Left ventricle myocardium superior (tissue), 1 donor: Measurements from ENCODE around the gene CLDN9. TPM values are rescaled to one million over a fixed set of nuclear protein-coding genes. Genes with fewer than 3 reads are reported as not detected.
A peak's percentile ranks its signal among the peaks of the same experiment; 100 is the strongest.

Source experiments
- ATAC-seq: fragments of 200-7000 bp; cut with Tn5 transposase; one replicate; pipeline ENCODE4 v1.9.1; 2020; ENCODE audit warnings: mild to moderate bottlenecking, moderate library complexity
- DNase-seq: peaks from one replicate; pipeline ENCODE4 v3.0.0-alpha.2; 2020
- intact Hi-C: fragments of 100-400 bp; cut with micrococcal nuclease; formaldehyde crosslinking; loops from one replicate; pipeline ENCODE4 v1.11.0; 2022
- total RNA-seq: library from RNA; stranded (reverse); fragmentation: NEBNext Ultra II Directional; extraction: Animal tissue kit (Norgen Biotek cat#: 25700); gene quantifications from one replicate; pipeline ENCODE4 v1.2.1, GENCODE V29; 2021
- donor health status: DM: no; HTN: yes; CAD: no; lungs with severe emphysema.

The CLDN9 gene
- total RNA-seq, 1 donor from 2014 or later, result 1.2 TPM

DNA sequence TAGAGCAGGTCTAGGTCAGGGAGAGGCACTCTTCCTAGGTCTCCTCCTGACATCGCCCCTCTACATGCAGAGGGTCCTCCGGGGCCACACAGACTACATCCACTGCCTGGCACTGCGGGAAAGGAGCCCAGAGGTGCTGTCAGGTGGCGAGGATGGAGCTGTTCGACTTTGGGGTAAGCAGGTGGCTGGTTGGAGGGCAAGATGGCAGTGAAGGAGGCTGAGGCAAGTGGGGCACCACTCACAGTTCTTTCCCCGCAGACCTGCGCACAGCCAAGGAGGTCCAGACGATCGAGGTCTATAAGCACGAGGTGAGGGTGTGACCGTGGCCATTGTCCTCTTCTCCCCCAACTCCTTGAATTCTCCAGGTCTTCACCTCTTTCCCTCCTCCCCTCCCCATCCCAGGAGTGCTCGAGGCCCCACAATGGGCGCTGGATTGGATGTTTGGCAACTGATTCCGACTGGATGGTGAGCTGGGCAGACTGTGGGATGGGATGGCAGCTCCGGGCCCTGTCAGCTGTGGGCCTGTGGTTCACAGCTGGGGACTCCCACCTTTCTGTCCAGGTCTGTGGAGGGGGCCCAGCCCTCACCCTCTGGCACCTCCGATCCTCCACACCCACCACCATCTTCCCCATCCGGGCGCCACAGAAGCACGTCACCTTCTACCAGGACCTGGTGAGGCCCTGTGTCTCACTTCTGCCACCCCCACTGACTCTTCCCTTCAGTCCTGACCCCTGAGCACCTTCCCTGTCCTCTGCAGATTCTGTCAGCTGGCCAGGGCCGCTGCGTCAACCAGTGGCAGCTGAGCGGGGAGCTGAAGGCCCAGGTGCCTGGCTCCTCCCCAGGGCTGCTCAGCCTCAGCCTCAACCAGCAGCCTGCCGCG, 14.1 kb downstream of the CLDN9 start:
- ATAC-seq (no peak), DNase-seq (peak; percentile 13)
- intact Hi-C loops, result no loop called here

DNA sequence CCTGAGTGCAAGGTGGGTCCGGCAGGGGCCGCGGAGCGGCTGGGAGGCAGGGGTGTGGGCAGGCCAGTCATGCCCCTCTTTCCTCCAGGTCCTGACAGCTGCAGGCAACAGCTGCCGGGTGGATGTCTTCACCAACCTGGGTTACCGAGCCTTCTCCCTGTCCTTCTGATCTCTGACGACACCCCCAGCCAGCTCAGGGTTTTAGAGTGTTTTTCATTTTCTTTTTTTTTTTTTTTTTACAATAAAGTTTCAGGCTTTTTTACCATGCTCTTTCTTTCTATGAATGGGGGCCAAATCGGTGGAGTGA, 14.7 kb downstream of the CLDN9 start:
- intact Hi-C loops, result no loop called here
- ATAC-seq (no peak), DNase-seq (peak; percentile 25)

DNA sequence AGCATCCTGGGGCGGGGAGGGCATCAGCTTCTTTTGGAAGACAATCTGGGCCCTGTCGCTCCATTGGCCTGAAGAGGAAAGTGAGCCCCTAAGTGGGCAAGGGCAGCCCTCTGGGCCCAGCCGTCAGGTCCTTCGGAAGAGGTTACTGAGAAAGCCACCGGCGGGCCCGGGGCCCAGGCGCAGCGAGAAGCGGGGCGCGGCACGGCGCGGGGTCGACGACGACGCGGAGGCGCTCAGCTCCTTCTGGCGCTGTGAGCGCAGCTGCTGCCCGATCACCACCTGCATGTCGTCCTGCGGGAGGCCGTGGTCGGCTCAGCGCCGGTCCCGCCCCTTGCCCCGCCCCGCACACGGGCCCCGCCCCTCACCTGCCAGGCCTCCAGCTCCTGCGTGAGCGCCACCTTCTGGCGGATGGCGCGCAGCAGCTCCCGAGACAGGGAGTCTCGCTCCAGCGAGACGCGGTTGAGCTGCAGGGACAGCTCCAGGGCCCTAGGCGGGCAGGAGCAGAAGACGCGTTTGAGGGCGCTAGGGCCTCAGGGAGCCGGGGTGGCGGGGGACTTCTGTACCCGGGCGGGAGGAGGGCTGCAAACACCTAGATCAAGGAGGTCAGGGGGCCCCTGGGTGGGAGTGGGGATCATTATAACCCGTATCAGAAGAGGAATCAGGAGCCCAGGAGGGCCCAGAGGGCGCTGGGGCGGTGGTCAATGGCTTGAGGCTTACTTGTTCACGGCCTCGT, 15.4 kb downstream of the CLDN9 start:
- intact Hi-C loops, result no loop called here
- ATAC-seq (peak; percentile 41), DNase-seq (peak; percentile 92)

DNA sequence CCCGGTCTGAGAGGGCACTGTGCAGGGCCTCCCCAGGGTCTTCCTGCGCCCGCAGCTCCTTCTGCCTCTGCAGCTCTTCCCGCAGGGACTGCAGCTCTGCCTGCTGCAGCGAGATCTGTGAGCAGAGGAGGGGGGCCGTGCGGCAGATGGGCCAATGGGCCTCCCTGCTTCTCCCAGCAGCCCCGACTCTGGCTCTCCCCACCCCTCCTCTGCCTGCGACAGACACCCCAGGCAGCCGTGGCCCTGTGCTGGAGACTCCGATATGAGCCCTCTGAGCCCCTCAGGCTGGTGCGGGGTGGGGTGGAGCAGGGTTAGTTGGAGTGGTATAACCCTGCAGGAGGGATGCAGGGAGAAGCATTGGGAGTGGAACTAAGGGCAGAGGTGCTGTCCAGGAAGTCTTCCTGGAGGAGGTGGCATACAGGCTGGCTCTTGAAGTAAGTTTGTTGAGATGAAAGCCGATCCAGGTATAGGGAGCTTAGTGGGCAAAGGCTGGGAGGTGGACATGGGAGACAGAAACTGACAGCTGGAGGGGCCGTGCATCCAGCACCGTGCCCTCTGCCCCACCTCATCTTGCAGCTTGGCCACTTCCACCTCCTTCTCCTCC, 16.1 kb downstream of the CLDN9 start:
- ATAC-seq (no peak), DNase-seq (no peak)
- intact Hi-C loops, result no loop called here

DNA sequence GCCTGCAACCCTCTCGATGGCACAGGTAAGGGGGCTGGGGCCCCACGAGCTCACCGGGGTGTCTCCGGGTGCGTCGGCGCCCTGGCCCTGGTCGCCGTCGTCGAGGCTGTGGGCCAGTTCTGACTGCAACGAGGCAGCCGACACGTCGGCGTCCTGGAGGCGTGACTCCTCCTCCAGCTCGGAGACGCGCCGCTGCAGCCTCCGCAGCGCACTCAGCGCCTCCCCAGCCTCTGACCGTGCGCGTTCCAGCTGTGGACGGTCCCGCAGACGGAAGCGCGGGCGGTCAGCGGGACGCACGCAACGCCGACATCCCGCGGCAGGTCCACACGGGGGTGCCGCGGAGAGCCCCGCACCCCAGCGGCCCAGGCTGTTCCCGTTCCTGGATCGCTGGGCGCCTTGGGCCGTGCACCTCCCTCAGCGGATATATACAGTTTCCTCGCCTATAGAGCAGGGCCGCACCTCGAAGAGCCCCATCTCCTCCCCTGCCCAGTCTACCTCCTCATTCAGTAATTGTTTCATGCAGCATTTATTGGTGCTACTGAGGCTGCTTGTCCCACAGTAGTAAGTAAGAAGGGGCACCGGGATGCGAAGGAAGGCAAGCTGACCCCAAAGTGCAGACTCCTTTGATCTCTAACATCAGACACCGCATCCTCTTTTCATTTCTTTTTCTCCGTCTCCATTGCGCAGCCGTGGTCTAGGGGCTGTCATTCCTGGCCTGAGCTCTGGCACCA, 16.9 kb downstream of the CLDN9 start:
- no peak for DNase-seq
- intact Hi-C loops, result no loop called here
- ATAC-seq, result no peak

DNA sequence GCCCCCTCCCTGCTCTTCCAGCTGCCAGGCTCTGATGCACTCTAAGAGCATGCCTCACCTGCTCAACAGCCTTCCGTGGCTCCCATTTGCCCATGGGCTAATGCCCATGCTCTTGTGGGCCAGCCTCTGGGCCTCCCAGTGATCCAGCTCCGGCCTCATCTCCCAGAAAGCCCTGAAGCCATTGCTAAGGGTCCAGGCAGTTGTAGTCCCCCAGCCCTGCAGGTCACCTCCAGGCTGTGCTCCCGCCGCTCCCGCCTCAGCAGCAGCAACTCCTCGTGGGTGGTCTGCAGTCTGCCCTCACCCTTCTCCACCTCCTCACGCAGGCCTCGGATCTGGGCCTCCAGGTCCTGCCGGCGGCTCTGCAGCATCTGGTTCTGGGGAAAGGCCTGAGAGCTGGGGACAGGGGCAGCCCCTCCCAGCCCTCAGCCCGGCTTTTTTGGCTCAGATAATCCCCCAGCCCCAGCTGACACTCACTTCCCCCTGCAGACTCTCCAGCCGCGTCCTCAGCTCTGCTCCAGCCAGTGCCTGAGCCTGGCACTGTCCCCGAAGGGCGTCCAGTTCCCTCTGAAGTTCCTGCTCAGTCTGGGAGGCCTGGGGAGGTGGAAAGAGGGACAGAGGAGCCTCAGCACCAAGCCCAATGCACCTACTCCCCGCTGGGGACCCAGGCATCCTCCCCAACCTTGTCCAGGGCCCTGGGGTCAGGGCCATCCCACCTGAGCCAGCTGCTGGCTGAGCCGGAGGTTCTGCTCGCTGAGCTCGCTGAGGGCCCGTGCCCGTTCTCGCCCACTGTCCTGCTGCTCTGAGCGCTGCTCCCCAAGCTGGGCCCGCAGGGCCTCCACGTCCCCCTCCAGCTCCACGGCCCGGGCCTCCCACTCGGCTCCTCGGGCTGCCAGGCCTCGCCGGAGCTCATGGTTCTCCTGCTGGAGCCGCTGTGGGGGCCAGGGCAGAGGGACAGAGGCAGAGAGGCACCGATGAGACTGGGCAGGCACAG, 17.8 kb downstream of the CLDN9 start:
- no peak for DNase-seq
- ATAC-seq, result no peak
- intact Hi-C loops, result no loop called here

DNA sequence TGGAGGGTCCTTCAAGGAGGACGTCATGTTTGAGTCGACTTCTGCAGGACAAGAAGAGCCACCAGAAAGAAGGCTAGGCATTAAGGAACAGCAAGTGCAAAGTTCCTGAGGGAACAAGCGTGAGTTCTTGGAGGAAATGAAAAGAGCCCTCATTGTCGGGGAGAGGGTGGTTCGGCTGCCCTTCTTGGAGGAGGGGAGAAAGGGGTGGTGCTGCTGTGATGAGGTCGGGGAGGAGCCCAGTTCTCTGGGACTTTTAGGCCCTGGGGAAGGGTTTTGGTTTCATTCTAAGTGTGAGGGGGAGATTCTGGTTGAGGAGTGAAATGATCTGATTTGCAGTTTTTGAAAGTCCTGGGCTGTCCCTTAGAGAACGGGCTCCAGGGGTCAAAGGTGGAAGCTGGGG, 19.9 kb downstream of the CLDN9 start:
- ATAC-seq (no peak), DNase-seq (no peak)
- intact Hi-C loops, result no loop called here

DNA sequence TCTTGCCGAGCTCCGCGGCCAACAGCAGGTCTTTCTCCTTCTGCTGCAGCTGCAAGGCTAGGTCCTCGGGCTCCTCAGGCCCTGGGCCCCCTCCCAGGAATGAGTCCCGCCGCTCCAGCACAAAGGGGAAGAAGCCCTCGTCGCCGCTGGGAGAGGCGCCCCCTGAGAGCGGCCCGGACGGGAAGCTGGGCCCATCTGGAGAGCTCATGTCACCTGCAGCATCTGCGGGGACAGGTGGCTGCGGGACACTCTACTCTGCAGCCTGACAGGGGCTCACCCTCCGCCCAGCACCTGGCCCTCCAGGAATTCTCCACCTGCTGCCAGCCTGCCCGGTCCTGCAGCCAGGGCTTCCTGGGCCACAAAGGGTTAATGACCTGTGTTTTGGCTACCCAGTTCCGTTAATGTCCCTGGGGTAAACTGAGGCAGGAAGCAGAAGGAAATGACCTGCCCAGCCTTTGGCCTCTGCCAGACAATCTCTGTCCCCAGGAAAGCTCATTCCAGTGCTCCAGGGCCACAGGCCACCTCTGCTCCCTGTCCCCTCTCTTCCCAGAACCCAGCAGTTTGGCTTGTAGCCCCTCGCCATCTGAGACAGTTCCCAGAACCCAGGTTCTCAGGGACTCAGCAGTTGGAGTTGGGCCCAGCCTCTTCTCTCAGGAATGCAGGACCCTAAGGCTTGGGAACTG, 22.7 kb downstream of the CLDN9 start:
- no peak for DNase-seq
- no peak for ATAC-seq
- intact Hi-C loops, result no loop called here

DNA sequence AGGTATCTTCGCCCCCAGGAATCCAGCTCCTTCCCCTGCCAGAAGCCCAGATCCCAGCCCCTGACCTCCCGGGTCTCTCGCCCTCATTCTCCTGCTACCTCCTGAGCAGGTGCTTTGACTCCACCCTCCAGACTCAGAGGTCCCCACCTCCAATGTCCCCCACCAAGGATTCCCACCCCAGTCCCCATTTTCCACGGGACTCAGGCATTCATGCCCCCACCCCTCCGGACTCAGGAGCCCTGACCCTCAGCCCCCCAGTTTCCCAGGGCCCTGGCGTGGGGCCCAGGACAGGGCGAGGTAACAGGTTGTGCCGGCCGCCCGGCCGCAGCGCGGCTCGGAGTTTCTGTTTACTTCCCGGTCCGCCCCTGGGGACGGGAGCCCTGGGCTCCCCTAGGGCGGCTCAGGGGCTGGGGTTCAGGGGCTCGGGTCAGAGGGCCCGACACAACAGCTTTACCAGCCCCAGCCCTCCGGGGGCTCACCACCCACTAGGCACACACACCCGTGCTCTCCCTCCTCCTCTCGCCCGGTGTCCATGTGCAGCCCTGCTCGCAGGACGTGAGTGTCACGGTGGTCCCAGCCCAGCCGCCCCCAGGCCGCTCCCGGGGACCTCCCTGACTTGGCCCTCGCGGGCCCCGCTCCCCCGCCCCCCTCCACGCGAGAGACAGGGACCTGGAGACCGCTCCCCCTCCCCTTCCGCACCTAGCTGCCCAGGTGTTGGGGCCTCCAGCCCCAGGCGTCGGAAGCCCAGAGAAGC, 23.4 kb downstream of the CLDN9 start:
- ATAC-seq (no peak), DNase-seq (no peak)
- intact Hi-C loops, result no loop called here

DNA sequence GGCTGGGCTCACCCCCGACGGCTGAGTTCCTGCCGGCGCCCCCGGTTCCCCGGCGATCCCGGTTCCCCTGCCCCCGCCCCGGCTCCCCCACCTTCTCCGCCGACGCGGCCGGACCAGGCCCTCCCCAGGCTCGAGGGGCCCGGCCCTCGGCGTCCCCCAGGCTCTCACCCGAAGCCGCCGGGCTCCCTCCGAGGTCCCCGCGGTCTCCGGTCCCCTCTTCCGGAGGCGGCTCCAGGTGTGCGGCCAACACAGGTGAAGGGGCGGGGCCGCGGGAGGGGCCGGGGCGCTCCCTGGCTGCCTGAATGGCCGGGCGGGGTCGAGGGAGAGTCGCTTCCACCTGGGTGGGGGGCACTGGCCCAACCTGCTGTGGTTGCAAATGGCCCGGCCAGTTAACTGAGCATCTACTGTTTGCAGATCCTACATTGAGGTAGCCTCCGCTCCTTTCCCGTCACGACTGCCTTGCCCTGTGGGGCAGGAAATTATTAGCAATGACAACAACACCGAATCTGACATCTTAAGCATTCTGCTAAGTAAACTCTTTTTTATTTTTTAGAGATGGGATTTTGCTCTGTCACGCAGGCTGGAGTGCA, 24.1 kb downstream of the CLDN9 start, which contains the start of gene BICDL2:
Gene BICDL2 (minus strand): TSS at position 219 of the 590 bp plus-strand sequence. CDS start 1,448 bp downstream, outside the sequence.
- DNase-seq (no peak), ATAC-seq (no peak)
- intact Hi-C loops, result no loop called here

DNA sequence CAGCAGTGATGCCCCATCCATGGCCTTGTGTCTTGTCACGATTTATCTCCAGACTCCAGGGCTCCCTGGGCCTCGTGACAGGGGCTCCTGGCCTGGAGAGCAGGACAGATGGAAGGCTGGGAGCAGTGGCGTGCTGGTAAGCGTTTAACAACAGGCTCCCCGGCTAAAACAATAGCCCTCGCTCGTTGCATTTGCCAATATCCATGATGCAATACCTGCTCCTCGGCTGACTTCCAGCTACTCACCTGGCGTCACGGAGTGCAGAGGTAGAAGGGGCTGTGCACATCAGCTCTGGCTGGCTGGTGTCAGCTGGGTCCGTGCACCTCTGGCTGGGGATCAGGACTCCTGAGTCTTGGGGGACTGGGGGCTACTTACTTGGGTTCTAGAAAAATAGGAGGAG, 25.5 kb downstream of the CLDN9 start:
- DNase-seq (no peak), ATAC-seq (no peak)
- intact Hi-C loops, result no loop called here

DNA sequence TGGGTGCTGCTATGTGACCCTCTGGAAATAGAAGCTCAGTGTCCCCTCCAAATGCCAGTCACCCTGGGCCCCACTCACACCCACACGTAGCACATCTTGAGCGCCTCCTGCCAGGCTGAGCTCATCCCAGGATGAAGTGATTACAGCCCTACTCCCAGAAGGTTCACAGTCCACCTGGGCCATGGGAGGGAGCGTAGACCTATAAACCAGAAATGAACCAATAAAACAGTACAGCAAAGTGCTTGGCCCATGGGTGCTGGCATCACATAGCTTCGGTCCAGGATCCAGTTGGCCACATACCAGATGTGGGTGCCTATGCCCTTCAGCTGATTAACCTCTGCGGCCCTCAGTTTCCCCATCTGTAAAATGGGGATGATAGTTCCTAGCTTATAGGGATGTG, 26.2 kb downstream of the CLDN9 start:
- no peak for ATAC-seq

DNA sequence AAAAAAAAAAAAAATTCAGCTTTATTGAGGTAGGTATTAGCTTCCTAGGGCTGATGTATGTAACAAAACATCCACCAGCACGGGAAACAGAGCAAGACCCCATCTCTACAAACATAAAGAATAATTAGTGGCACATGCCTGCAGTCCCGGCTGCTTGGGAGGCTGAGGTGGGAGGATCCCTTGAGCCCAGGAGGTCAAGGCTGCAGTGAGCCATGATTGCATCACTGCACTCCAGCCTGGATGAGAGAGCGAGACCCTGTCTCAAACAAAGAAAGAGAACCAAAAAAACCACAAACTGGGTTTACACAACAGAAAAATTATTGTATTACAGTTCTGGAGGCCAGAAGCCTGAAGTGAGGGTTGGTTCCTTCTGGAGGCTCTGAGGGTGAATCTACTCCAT, 29.7 kb downstream of the CLDN9 start:
- DNase-seq (no peak), ATAC-seq (no peak)
- intact Hi-C loops, result no loop called here

More for the DNA sequence above, 26.2 kb downstream of the CLDN9 start:
- DNase-seq, result no peak
- intact Hi-C loops, result no loop called here

DNA sequence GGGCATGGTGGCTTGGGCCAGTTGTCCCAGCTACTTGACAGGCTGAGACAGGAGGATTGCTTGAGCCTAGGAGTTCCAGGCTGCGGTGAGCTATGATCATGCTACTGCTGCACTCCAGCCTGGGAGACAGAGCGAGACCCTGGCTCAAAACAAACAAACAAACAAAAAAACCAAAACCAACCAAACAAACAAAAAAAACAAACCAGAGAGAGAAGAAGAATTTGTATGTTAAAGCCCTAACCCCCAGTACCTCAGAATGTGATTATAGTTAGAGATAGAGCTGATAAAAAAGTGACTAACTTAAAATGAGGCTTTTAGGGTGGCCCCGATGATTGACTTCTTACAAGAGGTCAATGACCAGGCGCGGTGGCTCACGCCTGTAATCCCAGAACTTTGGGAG, 32.0 kb downstream of the CLDN9 start:
- intact Hi-C loops, result no loop called here

DNA sequence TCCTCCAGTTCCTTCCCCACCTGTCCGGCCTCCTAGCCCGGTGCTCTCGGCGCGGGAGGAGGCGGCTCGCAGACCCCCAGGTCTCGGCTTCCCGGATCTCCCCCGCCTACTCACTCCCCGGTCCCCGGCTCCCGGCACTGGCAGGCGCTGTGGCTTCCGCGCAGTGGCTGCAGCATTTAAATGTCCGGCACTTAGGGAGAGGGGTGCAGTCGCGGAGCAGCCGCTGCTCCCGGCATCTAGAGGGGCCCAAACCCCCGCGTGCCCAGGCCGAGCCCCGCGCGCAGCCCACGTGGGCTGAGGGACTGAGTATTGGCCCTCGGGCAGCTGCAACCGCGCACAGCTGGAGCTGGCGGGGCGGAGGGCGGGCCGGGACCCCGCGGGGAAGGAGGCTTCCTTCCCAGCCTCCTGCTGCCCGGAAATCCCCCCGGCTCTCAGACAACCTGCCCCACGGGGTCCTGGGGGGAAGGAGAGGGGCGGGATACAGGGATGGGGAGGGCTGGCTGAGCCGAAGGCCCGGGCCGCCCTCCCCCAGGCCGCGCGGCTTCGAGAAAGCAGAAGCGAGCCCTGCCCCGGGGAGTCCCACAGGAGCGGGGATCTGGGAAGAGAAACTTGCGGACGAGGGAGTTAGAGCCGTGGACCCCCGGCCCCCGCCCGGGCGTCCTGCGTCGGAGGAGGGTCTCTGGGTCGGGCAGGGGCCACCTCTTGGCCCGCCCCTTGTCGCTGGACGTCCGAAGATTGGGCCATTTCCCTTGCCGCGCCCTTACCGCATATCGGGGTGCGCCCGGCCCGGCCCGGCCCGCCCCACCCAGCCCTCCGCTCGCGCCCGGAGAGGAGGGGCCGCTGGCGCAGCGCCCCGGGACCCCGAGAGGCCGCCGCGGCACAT, 33.3 kb downstream of the CLDN9 start, which contains the start of gene MMP25:
Gene MMP25 (plus strand): TSS at position 804 of the 883 bp plus-strand sequence. CDS start 357 bp downstream, outside the sequence.
- DNase-seq (no peak), ATAC-seq (peak; percentile 49)
- intact Hi-C loops, result no loop called here

More for the DNA sequence above, 32.0 kb downstream of the CLDN9 start:
- DNase-seq (no peak), ATAC-seq (no peak)
